Retina (tissue), 1 donor: ENCODE data around the gene P2RX3.
"Not testable (repeated sequence)": the region's sequence is repeated elsewhere in the genome, so short reads cannot be mapped to it uniquely, and the experiment has no call there.

Source experiments
- DNase-seq: peaks from one replicate; pipeline ENCODE4 v3.0.0-alpha.2; 2016

The P2RX3 gene

GRCh38 chr11:57353446-57353845, 15.3 kb downstream of the P2RX3 start:
- no peak for DNase-seq

- no peak for DNase-seq
Measured at GRCh38 chr11:57353852-57354251, 15.7 kb downstream of the P2RX3 start.

- DNase-seq: no peak
Measured at GRCh38 chr11:57354699-57355098, 16.5 kb downstream of the P2RX3 start.

GRCh38 chr11:57356268-57356667, 18.1 kb downstream of the P2RX3 start:
- no peak for DNase-seq

- no peak for DNase-seq
Measured at GRCh38 chr11:57357310-57357709, 19.2 kb downstream of the P2RX3 start.

GRCh38 chr11:57357856-57358255, 19.7 kb downstream of the P2RX3 start:
- no peak for DNase-seq

GRCh38 chr11:57358543-57358961, 20.4 kb downstream of the P2RX3 start:
- no peak for DNase-seq

GRCh38 chr11:57358991-57359390, 20.8 kb downstream of the P2RX3 start:
- DNase-seq: no peak

GRCh38 chr11:57359396-57359795, 21.2 kb downstream of the P2RX3 start:
- no peak for DNase-seq

GRCh38 chr11:57359896-57360690, 21.9 kb downstream of the P2RX3 start:
- DNase-seq: no peak

- DNase-seq: no peak
Measured at GRCh38 chr11:57360991-57361390, 22.8 kb downstream of the P2RX3 start.

GRCh38 chr11:57361420-57361819, 23.3 kb downstream of the P2RX3 start:
- DNase-seq: not testable (repeated sequence)

GRCh38 chr11:57361926-57362325, 23.8 kb downstream of the P2RX3 start:
- no peak for DNase-seq

- no peak for DNase-seq
Measured at GRCh38 chr11:57363131-57364080, 25.3 kb downstream of the P2RX3 start.

- no peak for DNase-seq
Measured at GRCh38 chr11:57364851-57365660, 26.9 kb downstream of the P2RX3 start.

GRCh38 chr11:57368106-57368844, 30.1 kb downstream of the P2RX3 start:
- DNase-seq: no peak

- DNase-seq: peak; percentile 59
Measured at GRCh38 chr11:57368845-57369232, 30.7 kb downstream of the P2RX3 start.

- DNase-seq: no peak
Measured at GRCh38 chr11:57370251-57370650, 32.1 kb downstream of the P2RX3 start.

GRCh38 chr11:57370941-57371340, 32.8 kb downstream of the P2RX3 start:
- DNase-seq: no peak

GRCh38 chr11:57373146-57373545, 35.0 kb downstream of the P2RX3 start:
- no peak for DNase-seq

- no peak for DNase-seq
Measured at GRCh38 chr11:57374966-57375365, 36.8 kb downstream of the P2RX3 start.

- DNase-seq: no peak
Measured at GRCh38 chr11:57375490-57375889, 37.3 kb downstream of the P2RX3 start.
